ENCODE data around the gene KLHL6. TPM values are rescaled to one million over a fixed set of nuclear protein-coding genes. Genes with fewer than 3 reads are reported as not detected.
"Not testable (repeated sequence)": the region's sequence is repeated elsewhere in the genome, so short reads cannot be mapped to it uniquely, and the experiment has no call there.

KLHL6 gene
- total RNA-seq, 1 donor from 2014 or later, result not detected

DNA sequence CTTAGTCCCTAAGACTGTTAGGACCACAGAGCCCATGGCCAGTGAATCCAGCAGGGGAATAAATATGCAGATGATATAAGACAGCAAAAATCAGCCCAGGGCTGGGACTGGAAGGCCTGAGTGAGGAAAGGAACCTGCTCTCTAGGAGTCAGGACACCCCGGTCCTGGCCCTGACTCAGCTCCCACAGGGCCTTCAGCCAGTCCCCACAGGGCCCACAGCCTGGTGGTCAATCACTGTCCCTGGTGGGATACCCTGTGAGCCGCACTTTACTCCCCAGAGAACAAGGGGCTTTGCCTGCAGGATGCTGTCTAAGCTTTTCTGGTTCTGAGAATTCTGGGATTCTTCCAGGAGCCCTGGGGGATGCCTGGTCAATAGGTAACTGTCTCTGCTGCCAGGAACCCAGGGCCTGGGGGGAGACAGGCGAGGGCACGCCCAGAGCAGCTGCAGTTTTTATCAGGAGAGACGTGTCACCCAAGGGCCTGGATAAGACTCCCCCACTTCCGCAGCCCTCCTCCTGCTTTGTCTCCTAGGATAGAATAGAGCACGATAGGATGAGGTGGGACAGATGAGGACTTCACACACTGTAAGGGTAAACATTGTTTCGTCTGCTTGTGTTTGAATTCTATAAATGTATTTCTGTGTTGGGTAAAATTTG is 77.6 kb downstream of the KLHL6 start:
- H3K27ac Mint-ChIP-seq (ENCODE audit: unreplicated experiment), result no peak overlapping the region
- H3K27me3 Mint-ChIP-seq (ENCODE audit: unreplicated experiment), result peaks cover 29% of the 10 kb centered on the region
- TF ChIP-seq, protein P1, sequence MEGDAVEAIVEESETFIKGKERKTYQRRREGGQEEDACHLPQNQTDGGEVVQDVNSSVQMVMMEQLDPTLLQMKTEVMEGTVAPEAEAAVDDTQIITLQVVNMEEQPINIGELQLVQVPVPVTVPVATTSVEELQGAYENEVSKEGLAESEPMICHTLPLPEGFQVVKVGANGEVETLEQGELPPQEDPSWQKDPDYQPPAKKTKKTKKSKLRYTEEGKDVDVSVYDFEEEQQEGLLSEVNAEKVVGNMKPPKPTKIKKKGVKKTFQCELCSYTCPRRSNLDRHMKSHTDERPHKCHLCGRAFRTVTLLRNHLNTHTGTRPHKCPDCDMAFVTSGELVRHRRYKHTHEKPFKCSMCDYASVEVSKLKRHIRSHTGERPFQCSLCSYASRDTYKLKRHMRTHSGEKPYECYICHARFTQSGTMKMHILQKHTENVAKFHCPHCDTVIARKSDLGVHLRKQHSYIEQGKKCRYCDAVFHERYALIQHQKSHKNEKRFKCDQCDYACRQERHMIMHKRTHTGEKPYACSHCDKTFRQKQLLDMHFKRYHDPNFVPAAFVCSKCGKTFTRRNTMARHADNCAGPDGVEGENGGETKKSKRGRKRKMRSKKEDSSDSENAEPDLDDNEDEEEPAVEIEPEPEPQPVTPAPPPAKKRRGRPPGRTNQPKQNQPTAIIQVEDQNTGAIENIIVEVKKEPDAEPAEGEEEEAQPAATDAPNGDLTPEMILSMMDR (IDR thresholded peaks at IDR 0.05), result no peak
- DNase-seq (ENCODE audit: extremely low spot score, unreplicated experiment), result peak; percentile 68
- no peaks in the 10 kb centered on the region for H3K36me3 Mint-ChIP-seq (ENCODE audit: unreplicated experiment)
- H3K4me1 Mint-ChIP-seq (ENCODE audit: unreplicated experiment), result peaks cover 1% of the 10 kb centered on the region
- no peak overlapping the region for H3K4me3 Mint-ChIP-seq (ENCODE audit: unreplicated experiment)
- no peaks in the 10 kb centered on the region for H3K9me3 Mint-ChIP-seq (ENCODE audit: unreplicated experiment)

DNA sequence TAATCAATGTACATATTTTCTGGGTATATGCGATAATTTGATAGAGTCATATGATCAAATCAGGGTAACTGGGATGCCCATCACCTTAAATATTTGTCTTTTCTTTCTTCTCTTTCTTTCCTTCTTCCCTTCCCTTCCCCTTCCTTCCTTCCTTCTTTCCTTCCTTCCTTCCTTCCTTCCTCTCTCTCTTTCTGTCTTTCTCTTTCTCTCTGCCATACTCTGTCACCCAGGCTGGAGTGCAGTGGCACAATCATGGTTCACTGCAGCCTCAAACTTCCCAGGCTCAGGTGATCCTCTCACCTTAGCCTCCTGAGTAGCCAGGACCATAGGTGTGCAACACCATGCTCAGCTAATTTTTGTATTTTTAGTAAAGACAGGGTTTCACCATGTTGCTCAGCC is 79.7 kb downstream of the KLHL6 start:
- H3K9me3 Mint-ChIP-seq (ENCODE audit: unreplicated experiment); H3K4me3 Mint-ChIP-seq (ENCODE audit: unreplicated experiment); H3K27ac Mint-ChIP-seq (ENCODE audit: unreplicated experiment); H3K36me3 Mint-ChIP-seq (ENCODE audit: unreplicated experiment); DNase-seq (ENCODE audit: extremely low spot score, unreplicated experiment); H3K4me1 Mint-ChIP-seq (ENCODE audit: unreplicated experiment): not testable (repeated sequence)
- H3K27me3 Mint-ChIP-seq (ENCODE audit: unreplicated experiment), result peaks cover 32% of the 10 kb centered on the region

DNA sequence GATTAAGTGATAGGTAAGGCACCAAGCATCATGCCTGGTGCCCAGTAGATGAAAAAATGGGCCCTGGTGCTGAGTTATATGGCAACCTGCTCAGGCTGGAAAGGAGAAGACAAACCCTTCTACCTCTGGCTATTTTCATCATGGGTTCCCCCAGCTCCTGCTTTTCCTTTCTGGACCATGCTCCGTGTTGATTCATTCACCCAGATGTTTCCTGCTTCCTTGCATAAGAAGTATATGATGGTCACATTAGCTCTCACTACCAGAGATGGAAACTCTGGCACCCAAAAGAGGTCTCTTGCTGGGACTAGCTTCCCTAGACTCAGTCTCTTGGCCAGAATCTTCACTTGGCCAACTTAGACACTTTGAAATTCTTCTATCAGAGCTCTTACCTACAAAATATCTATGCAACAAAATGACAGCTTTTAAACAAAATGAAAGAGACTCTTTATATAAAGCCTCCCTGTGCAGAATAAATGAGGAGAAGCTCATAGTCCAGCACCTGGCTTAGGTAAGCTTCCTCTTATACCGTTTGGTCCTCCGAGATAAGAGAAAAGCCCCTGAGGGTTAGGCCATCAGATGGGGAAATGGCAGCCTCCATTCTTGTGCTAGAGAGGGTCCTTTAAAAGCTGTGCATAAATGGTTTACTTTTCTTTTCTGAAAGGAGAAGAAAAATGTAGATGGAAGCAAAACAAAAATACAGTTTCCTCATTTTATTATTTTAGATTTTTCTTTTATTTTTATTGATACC is 80.3 kb downstream of the KLHL6 start:
- TF ChIP-seq, protein P1 (IDR thresholded peaks at IDR 0.05), result no peak
- no peak overlapping the region for H3K4me3 Mint-ChIP-seq (ENCODE audit: unreplicated experiment)
- no peaks in the 10 kb centered on the region for H3K9me3 Mint-ChIP-seq (ENCODE audit: unreplicated experiment)
- H3K4me1 Mint-ChIP-seq (ENCODE audit: unreplicated experiment), result peaks cover 1% of the 10 kb centered on the region
- H3K36me3 Mint-ChIP-seq (ENCODE audit: unreplicated experiment), result no peaks in the 10 kb centered on the region
- peaks cover 32% of the 10 kb centered on the region for H3K27me3 Mint-ChIP-seq (ENCODE audit: unreplicated experiment)
- no peak overlapping the region for H3K27ac Mint-ChIP-seq (ENCODE audit: unreplicated experiment)
- peak; percentile 38 for DNase-seq (ENCODE audit: extremely low spot score, unreplicated experiment)

DNA sequence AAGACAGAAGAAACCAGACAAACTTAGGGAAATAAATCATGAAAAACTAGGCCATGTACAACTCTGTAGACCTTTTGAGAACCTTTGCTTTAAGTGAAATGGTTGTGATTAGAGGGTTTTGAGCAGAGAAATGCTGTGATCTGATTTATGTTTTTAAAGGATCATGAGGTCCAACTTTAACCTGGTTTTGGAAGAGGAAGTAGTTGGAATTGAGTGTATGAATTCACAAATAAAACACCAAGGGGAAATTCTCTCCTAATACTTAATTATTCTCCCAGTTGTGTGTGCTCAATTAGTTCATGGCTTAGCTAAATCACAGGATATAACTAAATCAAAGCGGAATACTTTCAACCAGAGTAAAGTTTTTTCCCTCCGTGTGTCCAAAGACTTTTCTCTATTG is 81.5 kb downstream of the KLHL6 start:
- TF ChIP-seq, protein P1 (IDR thresholded peaks at IDR 0.05), result no peak
- no peak overlapping the region for H3K4me3 Mint-ChIP-seq (ENCODE audit: unreplicated experiment)
- H3K4me1 Mint-ChIP-seq (ENCODE audit: unreplicated experiment), result peaks cover 5% of the 10 kb centered on the region
- H3K27ac Mint-ChIP-seq (ENCODE audit: unreplicated experiment), result no peak overlapping the region
- H3K9me3 Mint-ChIP-seq (ENCODE audit: unreplicated experiment), result no peaks in the 10 kb centered on the region
- peaks cover 36% of the 10 kb centered on the region for H3K27me3 Mint-ChIP-seq (ENCODE audit: unreplicated experiment)
- no peak for DNase-seq (ENCODE audit: extremely low spot score, unreplicated experiment)
- H3K36me3 Mint-ChIP-seq (ENCODE audit: unreplicated experiment), result no peaks in the 10 kb centered on the region

DNA sequence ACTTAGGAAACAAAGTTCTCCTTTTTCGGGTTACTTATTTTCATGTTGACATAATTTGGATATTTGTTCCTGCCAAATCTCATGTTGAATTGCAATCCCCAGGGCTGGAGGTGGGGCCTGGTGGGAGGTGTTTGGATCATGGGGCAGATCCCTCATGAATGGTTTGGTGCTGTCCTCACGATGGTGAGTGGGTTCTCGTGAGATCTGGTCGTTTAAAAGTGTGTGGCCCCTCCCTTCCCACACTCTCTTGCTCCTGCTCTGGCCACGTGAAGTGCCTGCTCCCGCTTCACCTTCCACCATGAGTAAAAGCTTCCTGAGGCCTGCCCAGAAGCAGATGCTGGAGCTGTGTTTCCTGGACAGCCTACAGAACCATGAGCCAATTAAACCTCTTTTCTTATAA is 83.4 kb downstream of the KLHL6 start:
- H3K4me1 Mint-ChIP-seq (ENCODE audit: unreplicated experiment), result peaks cover 5% of the 10 kb centered on the region
- peaks cover 43% of the 10 kb centered on the region for H3K27me3 Mint-ChIP-seq (ENCODE audit: unreplicated experiment)
- no peaks in the 10 kb centered on the region for H3K36me3 Mint-ChIP-seq (ENCODE audit: unreplicated experiment)
- H3K27ac Mint-ChIP-seq (ENCODE audit: unreplicated experiment), result no peak overlapping the region
- peak; percentile 68 for DNase-seq (ENCODE audit: extremely low spot score, unreplicated experiment)
- H3K9me3 Mint-ChIP-seq (ENCODE audit: unreplicated experiment), result no peaks in the 10 kb centered on the region
- H3K4me3 Mint-ChIP-seq (ENCODE audit: unreplicated experiment), result no peak overlapping the region
- TF ChIP-seq, protein P1 (IDR thresholded peaks at IDR 0.05), result no peak
